Measurements from ENCODE around the gene C11orf65.

C11orf65 gene, protein sequence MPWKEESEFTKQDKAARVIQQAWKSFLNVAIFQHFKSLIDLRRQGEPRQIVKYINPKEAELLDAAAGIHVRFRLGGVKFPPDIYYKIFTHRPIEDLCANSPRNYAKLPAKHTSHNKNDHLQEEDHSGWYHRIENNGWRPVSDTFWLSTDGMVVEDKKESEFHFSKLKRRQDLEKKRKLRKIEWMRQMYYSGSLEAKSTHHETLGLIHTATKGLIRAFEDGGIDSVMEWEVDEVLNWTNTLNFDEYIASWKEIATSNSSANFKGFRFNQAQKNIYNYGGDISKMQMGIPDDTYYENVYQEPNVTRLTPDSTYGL

DNA sequence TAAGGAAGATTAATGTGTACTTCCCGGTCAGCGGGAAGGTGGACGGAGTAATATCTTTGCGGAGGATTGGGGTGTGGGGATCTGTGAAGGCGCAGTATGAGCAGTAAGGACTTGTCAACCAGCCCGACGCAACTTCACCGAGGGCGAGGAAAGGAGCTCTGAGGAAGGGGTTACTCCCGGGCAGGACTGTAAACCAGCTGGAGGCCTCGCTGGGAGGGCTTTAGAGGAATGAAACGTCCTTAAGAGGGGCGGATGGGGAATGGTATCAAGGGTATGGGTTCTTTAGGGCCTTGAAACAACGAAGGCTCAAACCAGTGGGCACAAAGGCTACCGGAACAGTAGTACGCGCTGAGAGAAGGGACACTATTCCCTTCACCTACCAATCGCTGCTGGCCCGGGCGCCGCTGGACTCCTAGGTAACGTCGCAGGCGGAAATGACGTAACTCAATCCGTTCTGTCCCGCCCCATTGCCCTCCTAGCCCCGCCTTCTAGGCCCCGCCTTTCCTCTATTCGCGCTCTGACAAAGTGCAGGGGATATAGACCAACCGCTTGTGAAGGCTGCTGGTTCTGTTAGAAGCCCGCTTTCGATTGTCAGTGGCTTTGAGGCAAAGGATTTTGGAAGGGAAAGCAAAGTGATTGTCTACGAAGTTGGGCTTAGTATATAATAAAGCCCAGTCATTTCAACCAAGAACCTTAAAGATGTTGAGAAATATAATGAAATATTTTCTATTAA lies at the start of gene C11orf65:
Gene C11orf65 (minus strand): TSS at position 439 of the 733 bp plus-strand sequence. CDS start 5,970 bp downstream, outside the sequence.
- peak; percentile 84 to 92 for DNase-seq (ENCODE audit: extremely low read depth in 1 of 2, low read depth in 1 of 2)

DNA sequence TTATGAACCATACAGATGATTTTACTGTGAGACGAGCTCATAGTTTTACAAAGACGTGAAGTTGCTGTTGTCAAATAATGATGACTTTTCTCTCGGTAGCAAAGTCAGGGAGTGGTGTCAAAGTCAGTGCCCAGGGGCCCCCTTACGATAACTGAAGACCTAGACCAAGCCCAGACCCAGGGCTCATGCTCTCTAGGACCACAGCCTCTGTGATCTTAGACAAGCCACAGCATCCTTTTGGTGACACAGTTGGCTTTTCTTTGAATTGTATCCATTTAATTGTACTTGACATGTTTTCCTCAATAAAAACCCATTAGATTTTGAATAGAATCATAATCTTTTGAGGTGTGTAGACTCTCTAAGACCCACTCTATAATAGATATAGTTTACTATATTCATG lies 48.8 kb upstream of the C11orf65 start:
- DNase-seq (ENCODE audit: extremely low read depth in 1 of 2, low read depth in 1 of 2): no peak

DNA sequence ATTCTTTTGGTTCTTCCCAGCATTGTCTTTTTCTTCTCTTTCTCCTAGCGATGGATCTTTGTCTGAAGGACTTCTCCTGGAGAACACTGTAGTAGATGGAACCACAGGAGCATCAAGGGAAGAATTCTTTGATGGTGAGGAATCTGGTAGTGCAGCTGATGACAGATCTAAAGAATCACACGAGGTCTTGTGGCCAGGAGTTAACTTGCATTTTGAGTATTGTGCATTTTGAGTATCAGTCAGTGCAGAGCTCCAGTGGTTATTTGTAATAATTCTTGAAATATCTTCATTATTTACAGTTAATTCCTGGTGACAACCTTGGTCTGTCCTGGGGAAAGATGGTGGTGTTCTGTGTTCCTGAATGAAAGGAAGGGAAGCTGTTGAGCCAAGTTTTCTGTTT lies 45.4 kb upstream of the C11orf65 start:
- DNase-seq (ENCODE audit: extremely low read depth in 1 of 2, low read depth in 1 of 2): no peak

DNA sequence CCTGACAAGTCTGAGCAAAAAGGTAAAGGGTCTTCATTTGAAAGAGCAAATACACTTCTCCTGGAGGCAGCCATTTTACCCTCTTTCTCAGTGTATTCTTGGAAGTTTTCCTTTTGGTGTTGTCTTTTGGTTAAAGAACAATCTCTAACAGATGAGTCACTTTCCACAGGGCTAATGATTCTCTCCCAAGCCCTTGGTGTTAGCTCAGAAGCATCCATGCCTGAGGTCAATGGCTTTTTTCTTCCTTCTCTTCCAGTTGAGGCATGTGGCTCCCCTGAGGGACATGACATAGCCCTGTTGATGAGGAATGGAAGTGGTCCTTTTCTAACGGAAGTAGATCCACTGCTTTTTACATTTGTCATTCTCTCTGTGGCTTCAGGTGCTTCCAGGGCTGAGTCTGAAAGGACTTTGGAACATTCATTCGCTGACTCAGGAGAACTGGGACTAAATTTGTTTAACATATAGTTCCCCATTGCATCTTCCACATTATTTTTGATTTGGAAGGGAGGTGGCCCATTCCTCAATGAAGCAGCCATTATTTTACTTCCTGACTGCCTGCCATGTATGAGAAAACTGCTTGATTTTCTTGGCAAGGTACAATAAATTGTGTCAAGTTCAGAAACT lies 44.6 kb upstream of the C11orf65 start:
- no peak for DNase-seq (ENCODE audit: extremely low read depth in 1 of 2, low read depth in 1 of 2)

DNA sequence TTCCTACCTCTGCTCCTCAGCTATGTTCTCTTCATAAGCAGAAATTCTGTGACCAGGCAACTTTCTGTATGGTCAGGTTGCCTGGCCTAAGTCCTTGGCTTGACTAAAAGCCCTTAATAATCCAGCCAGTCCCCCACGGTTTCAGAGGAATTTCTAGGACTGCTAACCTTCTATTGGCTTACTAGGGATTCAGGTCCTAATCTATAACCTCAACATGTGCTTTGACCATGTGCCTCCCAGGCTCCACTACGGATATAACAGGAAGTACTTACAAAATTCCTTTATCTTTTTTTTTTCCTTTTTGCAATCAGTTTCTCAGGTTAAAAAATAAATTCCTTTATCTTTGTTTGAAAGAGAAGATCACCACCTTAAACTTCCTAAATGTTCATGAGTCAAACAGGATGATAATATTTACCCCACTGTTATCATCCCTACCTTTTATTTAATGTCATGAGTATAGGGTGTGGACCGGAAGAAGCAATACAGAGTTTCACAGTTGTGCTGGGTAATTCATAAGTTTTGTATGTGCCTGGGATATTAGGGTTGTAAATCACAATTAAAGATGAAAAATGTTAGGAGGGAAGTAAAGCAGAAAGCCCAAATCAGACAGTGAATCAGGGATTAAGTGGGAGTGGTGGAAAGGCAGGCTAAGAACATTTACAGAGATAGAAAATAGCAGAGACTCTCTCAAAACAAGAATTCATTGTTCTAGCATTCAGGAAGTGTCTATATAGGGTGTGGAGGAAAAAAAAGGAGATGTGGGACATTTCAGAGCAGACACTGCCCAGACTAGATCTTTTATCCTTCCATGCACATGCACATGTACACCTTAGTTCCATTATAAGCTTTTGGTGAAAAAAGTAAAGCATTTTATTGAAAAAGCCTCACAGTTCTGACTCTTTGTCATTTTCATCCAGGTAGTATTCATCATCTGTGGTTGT lies 41.6 kb upstream of the C11orf65 start:
- no peak for DNase-seq (ENCODE audit: extremely low read depth in 1 of 2, low read depth in 1 of 2)

DNA sequence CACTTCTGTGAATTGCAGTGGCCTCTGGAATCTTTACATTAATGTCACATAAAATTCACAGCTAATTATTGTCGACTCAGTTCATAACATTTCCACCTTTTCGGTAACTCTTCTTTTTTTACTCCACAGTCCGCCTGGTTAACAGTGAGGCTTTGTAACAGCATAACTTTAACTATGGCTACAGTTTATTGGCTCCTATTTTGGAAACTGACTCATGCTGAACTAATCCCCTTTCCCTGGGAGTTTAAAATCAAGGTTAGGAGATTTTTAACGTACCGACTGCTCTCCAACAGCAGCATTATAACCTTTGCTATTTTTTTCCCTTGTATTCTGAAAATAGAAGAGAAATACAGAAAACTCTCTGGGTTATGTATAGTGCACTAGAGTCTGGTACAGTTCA lies 34.1 kb upstream of the C11orf65 start:
- no peak for DNase-seq (ENCODE audit: extremely low read depth in 1 of 2, low read depth in 1 of 2)

DNA sequence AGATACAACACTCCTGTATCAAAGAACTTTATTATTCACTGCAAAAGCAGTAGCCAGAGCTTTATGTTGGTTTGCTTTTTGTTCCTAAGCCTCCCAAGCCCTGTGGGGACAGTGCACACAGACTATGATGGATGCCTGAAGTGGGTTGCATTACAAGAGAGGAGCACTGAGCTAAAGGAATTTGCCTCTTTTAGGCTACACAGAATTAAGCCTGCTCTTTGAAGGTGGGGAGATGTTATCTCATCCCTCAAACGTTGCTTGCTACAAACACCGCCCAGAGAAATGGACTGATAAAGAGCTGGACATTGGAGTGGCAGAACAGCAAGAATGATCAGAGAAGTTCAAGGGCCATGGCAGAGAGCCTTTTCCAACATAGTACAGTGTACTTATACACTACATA lies 33.4 kb upstream of the C11orf65 start:
- no peak for DNase-seq (ENCODE audit: extremely low read depth in 1 of 2, low read depth in 1 of 2)

DNA sequence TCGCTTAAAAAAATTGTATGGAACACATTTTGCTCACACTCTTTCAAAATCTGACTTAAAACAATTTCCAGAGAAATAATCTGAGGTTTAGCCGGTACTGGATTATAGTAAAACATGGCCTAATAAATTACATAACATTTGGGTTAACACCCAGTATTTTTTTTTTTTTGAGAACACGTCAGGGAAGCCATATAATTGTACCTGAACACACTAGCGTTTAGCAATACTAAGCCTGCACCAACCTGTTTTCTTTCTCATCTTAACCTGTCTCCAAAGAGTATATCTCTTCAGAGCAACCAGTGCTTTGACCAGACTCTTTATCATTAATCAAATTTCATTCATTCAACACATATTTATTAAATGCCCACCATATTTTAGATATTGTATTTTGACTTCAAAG lies 32.8 kb upstream of the C11orf65 start:
- no peak for DNase-seq (ENCODE audit: extremely low read depth in 1 of 2, low read depth in 1 of 2)

DNA sequence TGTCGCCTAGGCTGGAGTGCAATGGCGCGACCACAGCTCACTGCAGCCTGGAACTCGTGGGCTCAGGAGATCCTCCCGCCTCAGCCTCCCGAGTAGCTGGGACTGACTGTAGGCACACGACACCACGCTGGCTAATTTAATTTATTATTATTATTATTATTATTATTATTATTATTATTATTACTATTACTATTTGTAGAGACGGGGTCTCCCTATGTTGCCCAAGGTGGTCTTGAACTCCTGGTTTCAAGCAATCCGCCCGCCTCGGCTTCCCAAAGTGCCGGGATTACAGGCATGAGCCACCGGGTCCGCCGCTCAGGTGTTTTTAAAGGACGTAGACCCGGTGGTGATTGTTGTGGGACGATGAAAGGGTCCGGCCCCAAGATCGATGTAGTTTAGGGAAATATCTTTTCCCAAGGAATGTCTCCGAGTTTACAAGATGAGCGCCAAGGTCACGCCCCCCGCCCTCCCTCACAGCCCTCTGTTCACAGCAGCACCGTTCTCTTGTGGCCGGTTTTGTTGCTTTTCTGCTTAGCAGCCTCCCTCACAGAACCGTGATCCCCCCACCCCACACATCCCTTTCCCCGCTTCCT lies 31.6 kb upstream of the C11orf65 start:
- DNase-seq (ENCODE audit: extremely low read depth in 1 of 2, low read depth in 1 of 2): no peak

DNA sequence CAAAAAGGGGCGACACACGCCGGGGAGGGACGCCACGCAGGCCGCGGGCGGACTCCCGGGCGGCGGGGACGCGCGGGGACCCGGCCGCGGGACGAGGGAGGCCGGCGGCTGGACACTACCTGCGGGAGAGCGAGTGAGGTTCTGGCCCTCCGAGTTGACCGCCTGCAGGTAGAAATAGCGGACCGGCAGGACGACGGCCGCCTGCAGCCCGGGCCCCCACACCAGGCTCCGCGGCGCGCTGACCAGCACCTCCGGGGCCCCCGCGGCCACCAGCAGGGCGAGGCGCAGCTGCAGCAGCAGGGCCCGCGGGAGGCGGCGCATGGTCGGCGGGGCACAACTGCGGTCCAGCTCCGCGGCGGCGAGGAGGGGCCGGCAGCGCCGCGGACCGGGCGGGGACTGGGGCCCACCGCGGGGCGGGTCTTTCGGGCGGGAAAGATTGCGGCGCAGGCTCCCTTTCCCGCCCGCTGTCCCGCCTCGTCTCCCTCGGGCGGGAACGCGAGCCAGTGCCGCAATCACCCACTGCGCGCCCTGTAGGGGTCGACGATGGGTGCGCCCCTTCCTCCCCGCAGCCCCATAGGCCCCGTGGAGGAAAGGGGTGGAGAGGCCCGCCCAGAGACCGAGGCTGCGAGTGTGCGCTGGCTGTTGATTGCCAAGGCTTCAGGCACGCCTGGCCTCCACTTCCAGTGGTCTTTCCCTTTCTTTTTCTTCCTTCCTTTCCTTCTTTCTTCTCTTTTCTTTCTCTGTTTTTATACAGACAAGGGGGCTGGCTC lies 30.9 kb upstream of the C11orf65 start, which contains the start of gene POGLUT3:
Gene POGLUT3 (minus strand): TSS at position 339 of the 770 bp plus-strand sequence. CDS start 18 bp downstream, at position 321.
- DNase-seq (ENCODE audit: extremely low read depth in 1 of 2, low read depth in 1 of 2): peak in 1 of 2 donors; percentile 6

DNA sequence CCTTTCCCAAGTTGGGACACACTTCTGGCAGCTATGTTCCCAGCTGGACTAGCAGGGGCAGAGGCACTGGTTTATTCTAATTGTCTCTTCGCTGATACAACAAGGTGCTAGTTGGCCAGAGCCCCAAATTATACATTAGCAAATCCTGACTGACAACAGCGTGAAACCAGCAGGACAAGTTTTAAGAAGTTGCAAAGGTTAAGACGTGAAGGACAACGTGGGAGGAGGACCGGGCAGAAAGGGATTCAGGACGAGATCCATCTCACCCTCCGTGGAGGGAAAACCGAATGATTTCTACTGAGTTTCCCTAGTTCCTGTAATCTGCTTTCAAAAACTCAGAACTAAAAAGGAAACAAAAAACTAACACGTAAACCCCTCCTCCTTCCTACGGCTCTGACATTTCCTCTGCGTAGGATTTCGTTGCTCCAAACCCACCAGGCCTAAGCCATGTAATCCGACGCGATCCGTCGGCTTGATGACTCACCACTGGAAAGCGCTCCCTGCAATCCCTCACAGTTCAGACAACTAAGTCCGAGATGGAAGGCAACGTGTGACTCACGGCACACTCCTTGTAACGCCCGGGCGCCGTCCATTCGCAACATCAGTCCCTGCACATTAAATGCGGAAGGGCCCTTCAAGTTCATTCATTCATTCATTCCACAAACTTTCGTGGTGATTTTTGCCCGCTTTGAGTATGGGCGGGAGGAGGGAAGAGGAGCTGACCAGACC lies 30.2 kb upstream of the C11orf65 start:
- peak; percentile 37 to 66 for DNase-seq (ENCODE audit: extremely low read depth in 1 of 2, low read depth in 1 of 2)

DNA sequence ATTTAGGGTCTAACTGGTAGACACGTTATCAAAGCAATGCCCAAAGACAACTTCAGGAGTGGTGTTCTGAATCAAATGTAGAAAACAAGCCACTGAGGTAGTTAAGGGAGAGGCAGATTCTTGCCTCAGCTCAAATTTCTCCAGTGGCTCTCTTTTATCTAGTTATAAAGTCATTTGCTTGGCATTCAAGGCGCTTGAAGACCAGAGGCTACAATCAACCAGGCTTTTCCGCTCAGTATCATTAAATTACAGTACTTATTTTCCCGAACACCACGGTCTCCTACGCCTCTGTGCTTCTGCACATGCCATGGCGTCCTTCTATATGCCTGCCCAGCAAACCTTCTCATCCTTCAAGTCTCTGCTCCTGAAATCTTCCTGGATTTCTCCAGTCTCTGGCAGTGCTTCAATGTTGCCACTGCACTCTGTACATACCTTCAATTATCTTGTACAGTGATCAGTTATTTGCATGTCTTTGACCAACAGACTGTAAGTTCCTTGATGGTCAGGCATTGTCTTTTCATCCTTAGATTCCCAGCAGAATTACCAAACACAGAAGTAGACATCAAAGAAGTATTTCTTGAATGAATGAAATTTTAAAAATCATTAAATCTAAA lies 29.4 kb upstream of the C11orf65 start:
- DNase-seq (ENCODE audit: extremely low read depth in 1 of 2, low read depth in 1 of 2): no peak

DNA sequence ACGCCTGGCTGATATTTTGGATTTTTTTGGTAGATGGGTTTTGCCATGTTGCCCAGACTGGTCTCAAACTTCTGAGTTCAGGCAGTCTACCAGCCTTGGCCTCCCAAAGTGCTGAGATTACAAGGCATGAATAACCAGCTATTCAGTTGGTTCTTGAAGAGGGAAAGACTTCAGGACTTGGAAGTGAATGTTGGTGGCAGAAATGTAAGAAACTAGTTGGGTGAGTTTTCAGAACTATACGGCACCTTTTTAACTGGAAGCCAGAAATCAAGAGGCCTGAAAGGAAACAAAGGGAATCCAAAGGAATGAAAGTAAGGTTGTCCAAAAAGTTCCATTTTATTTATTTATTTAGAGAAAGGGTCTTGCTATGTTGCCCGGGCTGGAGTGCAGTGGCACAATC lies 28.0 kb upstream of the C11orf65 start:
- no peak for DNase-seq (ENCODE audit: extremely low read depth in 1 of 2, low read depth in 1 of 2)

DNA sequence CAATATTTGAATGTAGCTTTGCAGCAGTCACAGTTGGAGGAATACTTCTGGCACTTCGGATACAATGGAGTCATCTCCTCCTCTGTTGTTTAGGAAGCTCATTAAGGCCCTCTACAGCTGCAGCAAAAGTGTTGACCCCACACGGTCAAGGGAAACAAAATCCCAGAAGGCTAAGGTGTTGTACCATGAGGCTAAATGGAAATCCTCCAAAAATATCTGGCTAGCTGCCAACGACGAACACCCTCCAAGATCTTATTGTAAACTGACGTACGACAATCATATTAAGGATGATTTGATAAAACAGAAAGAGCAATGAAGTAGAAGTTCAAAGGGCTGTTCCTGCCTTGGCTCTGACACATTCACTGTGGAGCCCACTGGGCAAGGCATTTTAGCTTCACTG lies 26.9 kb upstream of the C11orf65 start:
- no peak for DNase-seq (ENCODE audit: extremely low read depth in 1 of 2, low read depth in 1 of 2)

DNA sequence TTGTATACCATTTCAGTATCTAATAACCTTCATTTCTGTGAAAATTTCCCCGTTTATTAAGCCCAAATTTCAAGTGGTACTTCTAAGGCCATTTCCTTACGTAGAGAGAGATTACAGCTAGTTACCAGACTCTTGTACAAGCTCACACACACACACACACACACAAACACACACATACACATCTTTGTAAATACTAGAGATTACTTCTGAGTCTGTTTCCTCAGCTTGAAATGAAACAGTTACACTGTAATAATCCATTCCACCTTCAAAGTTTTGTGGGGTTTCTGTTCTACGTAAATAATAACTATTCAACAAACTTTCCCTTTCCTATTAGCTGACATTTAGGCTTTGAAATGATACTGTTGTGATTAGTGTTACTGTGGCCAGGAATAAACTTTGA lies 24.6 kb upstream of the C11orf65 start:
- DNase-seq (ENCODE audit: extremely low read depth in 1 of 2, low read depth in 1 of 2): no peak

DNA sequence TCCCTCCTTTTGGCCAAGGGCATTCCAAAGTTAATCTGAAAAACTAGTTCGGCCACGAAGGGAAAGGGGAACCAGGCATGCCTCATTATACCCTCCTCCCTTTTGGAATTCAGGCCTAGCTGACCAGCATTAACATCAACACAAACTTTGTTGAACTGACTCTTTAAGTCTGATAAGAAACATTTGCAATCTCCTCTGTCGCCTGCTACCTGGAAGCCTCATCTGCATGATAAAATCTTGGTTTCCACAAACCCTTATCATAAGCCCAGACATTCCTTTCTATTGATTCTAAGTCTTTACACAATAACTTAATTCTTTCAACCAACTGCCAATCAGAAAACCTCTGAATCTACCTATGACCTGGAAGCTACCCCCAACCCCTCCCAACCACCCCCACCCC lies 19.5 kb upstream of the C11orf65 start:
- no peak for DNase-seq (ENCODE audit: extremely low read depth in 1 of 2, low read depth in 1 of 2)

DNA sequence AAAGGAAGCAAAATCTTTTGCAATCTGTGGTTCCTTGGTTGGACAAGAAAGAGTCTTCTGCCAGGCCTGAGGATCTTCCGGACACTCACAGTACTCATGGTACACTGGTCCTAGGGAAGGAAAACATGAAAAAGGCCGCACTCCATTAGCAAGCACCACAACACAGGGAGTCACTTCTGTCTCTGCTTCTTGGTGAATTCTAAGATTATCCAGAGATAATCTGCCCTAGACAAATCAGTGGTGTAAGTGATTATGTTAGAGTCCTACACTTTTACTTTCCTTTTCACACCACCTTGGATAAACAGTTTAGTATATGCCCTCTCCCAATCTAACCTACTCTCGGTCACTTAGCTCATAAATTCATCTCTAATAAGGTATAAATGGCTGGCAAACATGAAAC lies 19.0 kb upstream of the C11orf65 start:
- no peak for DNase-seq (ENCODE audit: extremely low read depth in 1 of 2, low read depth in 1 of 2)

DNA sequence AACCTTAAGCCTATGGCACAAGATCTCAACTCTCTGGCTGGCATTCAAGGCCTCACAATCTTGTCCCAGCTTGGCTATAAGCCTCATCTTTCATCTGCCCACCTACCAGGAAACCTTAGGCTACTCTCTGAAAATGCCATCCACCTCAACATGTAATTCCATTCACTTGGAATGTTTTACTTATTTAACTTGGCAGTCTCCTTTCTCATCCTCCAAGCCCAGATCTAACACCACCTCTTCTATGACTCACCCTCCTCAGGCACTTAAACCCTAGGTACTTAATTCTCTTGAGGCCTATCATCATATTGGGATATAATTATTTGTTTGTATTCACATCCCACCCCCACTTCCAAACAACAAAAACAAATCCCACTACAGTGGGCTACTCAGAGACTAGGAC lies 15.8 kb upstream of the C11orf65 start:
- DNase-seq (ENCODE audit: extremely low read depth in 1 of 2, low read depth in 1 of 2): no peak

Data from stimulated activated CD8-positive, alpha-beta memory T cell treated with anti-CD3 and anti-CD28 coated beads, Interleukin-7, amount 100 ng/mL, for 48 hours (primary cell).